Liver (tissue), 9 donors: ENCODE measurements around the gene USP14. TPM values are rescaled to one million over a fixed set of nuclear protein-coding genes. Genes with fewer than 3 reads are reported as not detected.

ENCODE experiments used
- DNase-seq: peaks from one replicate; pipeline ENCODE4 v3.0.0-alpha.2; 2017; ENCODE audit warnings: low spot score
- H3K27ac ChIP-seq, 2 donors: one replicate each; pipeline ENCODE4 v1.7.0; 2013; ENCODE audit warnings: inconsistent platforms in 2 of 2, low read length in 2 of 2, control low read depth in 1 of 2, low read depth in 1 of 2, mild to moderate bottlenecking in 1 of 2
- H3K27me3 ChIP-seq, 4 donors: one replicate each; pipeline versions ENCODE4 v1.6.1 to v1.7.0; 2013; ENCODE audit warnings: low read length in 3 of 4, inconsistent platforms in 1 of 4, mild to moderate bottlenecking in 1 of 4, moderate library complexity in 1 of 4; ENCODE audit not compliant: control insufficient read depth in 4 of 4, insufficient read depth in 4 of 4
- H3K36me3 ChIP-seq, 4 donors: one replicate each; pipeline versions ENCODE4 v1.6.1 to v1.7.0; 2013; ENCODE audit warnings: low read length in 3 of 4, mild to moderate bottlenecking in 3 of 4, low read depth in 1 of 4, moderate library complexity in 1 of 4; ENCODE audit not compliant: control insufficient read depth in 4 of 4, insufficient read depth in 3 of 4
- H3K4me1 ChIP-seq, 4 donors: one replicate each; pipeline versions ENCODE4 v1.6.1 to v1.7.0; 2013; ENCODE audit warnings: low read length in 3 of 4, mild to moderate bottlenecking in 3 of 4, moderate library complexity in 1 of 4; ENCODE audit not compliant: control insufficient read depth in 4 of 4, insufficient read depth in 4 of 4
- H3K4me3 ChIP-seq, 3 donors: one replicate each; pipeline versions ENCODE4 v1.6.1 to v1.7.0; 2013; ENCODE audit warnings: low read length in 3 of 3, control low read depth in 1 of 3, low read depth in 1 of 3, mild to moderate bottlenecking in 1 of 3
- H3K9ac ChIP-seq, 2 donors: one replicate each; pipeline ENCODE4 v1.7.0; 2013; ENCODE audit warnings: low read length in 2 of 2, mild to moderate bottlenecking in 2 of 2, moderate library complexity in 2 of 2, control low read depth in 1 of 2, low read depth in 1 of 2
- H3K9me3 ChIP-seq, 4 donors: one replicate each; pipeline versions ENCODE4 v1.6.1 to v1.7.0; 2013; ENCODE audit warnings: low read length in 3 of 4; ENCODE audit not compliant: control insufficient read depth in 4 of 4
- ATF3 ChIP-seq: IDR thresholded peaks from 2 replicates; pipeline ENCODE4 v1.6.1; 2016; ENCODE audit warnings: antibody characterized with exemption
- CTCF ChIP-seq: fragments of 150-350 bp; IDR thresholded peaks from 2 replicates; pipeline ENCODE4 v1.5.1; 2017; ENCODE audit warnings: improper control_type of control experiment, low read depth, low read length; ENCODE audit not compliant: missing input control
- EGR1 ChIP-seq, 2 donors: IDR thresholded peaks; 2 replicates each; pipeline ENCODE4 v1.6.1; 2016 to 2018; ENCODE audit warnings: antibody characterized with exemption in 2 of 2, low read depth in 2 of 2
- FOXA1 ChIP-seq: IDR thresholded peaks from 2 replicates; pipeline ENCODE4 v1.6.1; 2016; ENCODE audit warnings: antibody characterized with exemption
- FOXA2 ChIP-seq: IDR thresholded peaks from 2 replicates; pipeline ENCODE4 v1.6.1; 2016; ENCODE audit warnings: antibody characterized with exemption
- GABPA ChIP-seq, 2 donors: IDR thresholded peaks in 1 of 2; conservative IDR thresholded peaks in 1 of 2; 2 replicates each; pipeline ENCODE4 v1.6.1; 2016; ENCODE audit warnings: antibody characterized with exemption in 2 of 2, mild to moderate bottlenecking in 1 of 2, moderate library complexity in 1 of 2
- HNF4A ChIP-seq, 2 donors: conservative IDR thresholded peaks; 2 replicates each; pipeline ENCODE4 v1.6.1; 2016; ENCODE audit warnings: antibody characterized with exemption in 2 of 2, mild to moderate bottlenecking in 2 of 2
- HNF4G ChIP-seq: IDR thresholded peaks from 2 replicates; pipeline ENCODE4 v1.6.1; 2016; ENCODE audit warnings: antibody characterized with exemption
- JUND ChIP-seq, 2 donors: IDR thresholded peaks; 2 replicates each; pipeline ENCODE4 v1.6.1; 2016; ENCODE audit warnings: antibody characterized with exemption in 2 of 2
- MAX ChIP-seq: IDR thresholded peaks from 2 replicates; pipeline ENCODE4 v1.6.1; 2016; ENCODE audit warnings: antibody characterized with exemption
- NR2F2 ChIP-seq: IDR thresholded peaks from 2 replicates; pipeline ENCODE4 v1.6.1; 2016; ENCODE audit warnings: antibody characterized with exemption
- RAD21 ChIP-seq, 2 donors: IDR thresholded peaks; 2 replicates each; pipeline ENCODE4 v1.6.1; 2016; ENCODE audit warnings: antibody characterized with exemption in 2 of 2, mild to moderate bottlenecking in 2 of 2
- RXRA ChIP-seq, 2 donors: IDR thresholded peaks; 2 replicates each; pipeline ENCODE4 v1.6.1; 2017 to 2018; ENCODE audit warnings: antibody characterized with exemption in 2 of 2, mild to moderate bottlenecking in 1 of 2
- SP1 ChIP-seq: IDR thresholded peaks from 2 replicates; pipeline ENCODE4 v1.6.1; 2018; ENCODE audit warnings: antibody characterized with exemption, mild to moderate bottlenecking
- TAF1 ChIP-seq: conservative IDR thresholded peaks from 2 replicates; pipeline ENCODE4 v1.6.1; 2016; ENCODE audit warnings: antibody characterized with exemption, mild to moderate bottlenecking
- YY1 ChIP-seq: IDR thresholded peaks from 2 replicates; pipeline ENCODE4 v1.6.1; 2016; ENCODE audit warnings: antibody characterized with exemption, mild to moderate bottlenecking
- ZBTB33 ChIP-seq: IDR thresholded peaks from 2 replicates; pipeline ENCODE4 v1.6.1; 2016; ENCODE audit warnings: antibody characterized with exemption
- WGBS: extraction: QIAGEN DNeasy Blood & Tissue Kit; methylation state at CpG from one replicate; pipeline ENCODE4 v1.1.7; 2013; 5-methylcytosine and 5-hydroxymethylcytosine counted together
- polyA plus RNA-seq, 2 donors: library from polyadenylated mRNA; stranded (reverse) in 1 of 2; unstranded in 1 of 2; fragments of 200-250 nt in 1 of 2; fragments of >200 nt in 1 of 2; fragmentation: Nextera tagmentation in 1 of 2; extraction: Ambion mirVana in 1 of 2; gene quantifications; one replicate each; pipeline versions ENCODE4 v1.2.1 to v1.2.3, GENCODE V29; 2013 to 2015
- total RNA-seq, 2 donors: library from RNA; depleted of rRNA; stranded (reverse); fragments of >200 nt; gene quantifications; one replicate each; pipeline ENCODE4 v1.2.3, GENCODE V29; 2014
- donor health status: healthy.
- donor health status: healthy.
- donor health status: healthy.
- donor health status: healthy.
- donor health status: healthy.

Gene USP14
- total and polyA plus RNA-seq, 4 donors, result 16.2 to 28.3 (median 20.7) TPM

GRCh38 chr18:227902-228301, 69.5 kb downstream of the USP14 start:
- WGBS, result 93% methylated on average over 4 of the region's 4 CpGs
- Histone ChIP-seq H3K4me1 (no peaks in the 10 kb centered on the region), H3K27ac (no peak overlapping the region), H3K9ac (no peak overlapping the region), H3K9me3 (no peaks in the 10 kb centered on the region), H3K4me3 (no peak overlapping the region), H3K27me3 (no peaks in the 10 kb centered on the region), H3K36me3 (peaks cover 2 to 17% (median 17%) of the 10 kb centered on the region in 4 donors)
- TF ChIP-seq JUND (IDR thresholded peaks at IDR 0.05) (no peak), CTCF (no peak), FOXA2 (no peak), TAF1 (no peak), HNF4G (no peak)
- no peak for DNase-seq

GRCh38 chr18:228586-228985, 70.2 kb downstream of the USP14 start:
- WGBS, result 98% methylated on average over 1 of the region's 1 CpG
- peaks cover 2 to 17% (median 12%) of the 10 kb centered on the region in 4 donors for H3K36me3 ChIP-seq
- TF ChIP-seq CTCF, result no peak
- no peak for TF ChIP-seq JUND (IDR thresholded peaks at IDR 0.05)
- no peak for TF ChIP-seq HNF4A (conservative IDR thresholded peaks at IDR 0.05)

GRCh38 chr18:231563-231962, 73.2 kb downstream of the USP14 start:
- WGBS, result 97% methylated on average over 1 of the region's 1 CpG
- Histone ChIP-seq H3K9me3 (no peaks in the 10 kb centered on the region), H3K4me1 (no peaks in the 10 kb centered on the region), H3K36me3 (peaks cover 0 to 2% (median under 1%) of the 10 kb centered on the region in 4 donors), H3K27ac (no peak overlapping the region), H3K27me3 (no peaks in the 10 kb centered on the region), H3K9ac (no peak overlapping the region), H3K4me3 (no peak overlapping the region)
- DNase-seq, result no peak
- TF ChIP-seq EGR1 (IDR thresholded peaks at IDR 0.05; ENCODE audit: low read depth in 2 of 2) (no peak), NR2F2 (no peak), FOXA2 (no peak), SP1 (no peak), HNF4A (conservative IDR thresholded peaks at IDR 0.05) (no peak), TAF1 (no peak), CTCF (no peak), JUND (IDR thresholded peaks at IDR 0.05) (no peak), RAD21 (IDR thresholded peaks at IDR 0.05) (no peak), RXRA (IDR thresholded peaks at IDR 0.05) (no peak), FOXA1 (no peak), MAX (no peak), YY1 (no peak), ZBTB33 (no peak), GABPA (IDR thresholded peaks at IDR 0.05 in 1 of 2, conservative IDR thresholded peaks at IDR 0.05 in 1 of 2) (no peak), HNF4G (no peak), ATF3 (no peak)

More at GRCh38 chr18:228586-228985, 70.2 kb downstream of the USP14 start:
- no peak overlapping the region for H3K27ac ChIP-seq
- no peak overlapping the region for H3K9ac ChIP-seq
- H3K9me3 ChIP-seq, result no peaks in the 10 kb centered on the region
- no peaks in the 10 kb centered on the region for H3K4me1 ChIP-seq
- no peaks in the 10 kb centered on the region for H3K27me3 ChIP-seq
- no peak for DNase-seq
- no peak overlapping the region for H3K4me3 ChIP-seq
